ENCODE data around the gene TARBP2.

TARBP2 gene, protein sequence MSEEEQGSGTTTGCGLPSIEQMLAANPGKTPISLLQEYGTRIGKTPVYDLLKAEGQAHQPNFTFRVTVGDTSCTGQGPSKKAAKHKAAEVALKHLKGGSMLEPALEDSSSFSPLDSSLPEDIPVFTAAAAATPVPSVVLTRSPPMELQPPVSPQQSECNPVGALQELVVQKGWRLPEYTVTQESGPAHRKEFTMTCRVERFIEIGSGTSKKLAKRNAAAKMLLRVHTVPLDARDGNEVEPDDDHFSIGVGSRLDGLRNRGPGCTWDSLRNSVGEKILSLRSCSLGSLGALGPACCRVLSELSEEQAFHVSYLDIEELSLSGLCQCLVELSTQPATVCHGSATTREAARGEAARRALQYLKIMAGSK

DNA sequence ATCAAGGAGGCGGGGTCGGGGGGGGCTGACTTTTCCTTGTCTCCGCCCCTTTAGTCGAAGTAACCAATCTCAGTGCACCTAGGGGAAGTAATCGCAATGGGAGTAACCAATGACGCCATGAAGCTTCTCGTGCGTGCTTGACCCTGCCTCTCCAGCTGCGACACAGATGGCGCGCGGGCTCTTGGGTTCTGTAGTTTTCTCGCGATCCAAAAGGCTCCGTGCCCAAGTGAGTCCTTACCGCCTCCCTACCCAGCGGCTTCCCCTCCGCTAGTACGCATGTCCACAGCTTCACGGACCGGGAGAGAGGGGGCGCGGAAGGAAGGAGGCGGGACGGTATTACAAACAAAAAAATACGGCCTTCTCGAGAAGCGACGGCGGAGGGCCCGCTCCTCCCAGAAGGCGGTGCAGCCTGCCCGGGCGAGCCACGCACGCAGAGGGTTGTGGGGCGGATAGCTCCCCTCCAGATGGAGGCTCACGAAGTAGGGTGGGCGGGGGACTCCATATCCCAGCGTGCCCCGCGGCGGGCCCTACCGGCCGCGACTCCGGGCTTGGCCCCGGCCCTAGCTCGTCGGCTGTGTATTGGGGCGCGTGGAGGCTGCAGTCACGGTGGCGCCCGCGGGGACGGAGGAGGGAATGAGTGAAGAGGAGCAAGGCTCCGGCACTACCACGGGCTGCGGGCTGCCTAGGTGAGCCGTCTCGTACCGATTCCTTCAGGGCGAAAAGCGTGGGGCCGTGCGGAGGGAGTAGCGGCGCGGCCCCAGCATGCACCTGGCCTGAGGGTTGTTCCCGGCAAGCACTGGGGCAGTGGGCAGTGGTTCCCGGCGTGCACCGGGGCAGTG is at the start of gene TARBP2:
Gene TARBP2, plus strand, starts transcription at position 508 of the 839 bp plus-strand sequence. Its CDS starts 126 bp downstream, at position 634.
- TF ChIP-seq GATA1 (IDR thresholded peaks at IDR 0.05; ENCODE audit: low read depth, low read length) = no peak
- peak; percentile 70 for TF ChIP-seq POLR2A (IDR thresholded peaks at IDR 0.05; ENCODE audit: low read length)
- DNase-seq = peak; percentile 99

DNA sequence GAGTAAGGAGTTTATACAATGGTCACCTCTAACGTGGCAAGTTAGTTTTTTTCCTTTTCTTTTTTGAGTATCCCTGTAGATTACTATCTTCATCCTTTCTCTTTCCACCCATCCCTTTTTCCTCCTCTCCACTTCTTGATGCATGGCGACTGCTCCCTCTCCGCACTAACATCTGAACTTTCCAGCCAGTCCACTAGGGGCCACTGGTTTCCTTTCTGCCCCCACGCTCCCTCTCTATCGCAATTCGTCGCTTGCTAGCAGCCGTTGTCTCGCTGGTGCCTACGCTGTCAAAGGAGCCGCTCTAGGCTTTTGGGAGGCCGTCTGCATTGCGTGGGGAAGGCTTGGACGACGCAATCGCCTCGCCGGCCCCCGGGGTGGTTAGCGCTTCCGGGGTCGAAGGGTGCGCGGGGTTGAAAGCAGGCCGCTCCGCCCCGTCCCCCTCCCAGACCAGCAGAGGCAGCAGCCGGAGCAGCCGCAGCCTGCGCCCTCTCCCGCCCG is 49.4 kb upstream of the TARBP2 start, which contains the start of gene PCBP2:
Gene PCBP2, plus strand, starts transcription at position 442 of the 498 bp plus-strand sequence. CDS start 2,699 bp downstream, outside the sequence.
- no peak for TF ChIP-seq GATA1 (IDR thresholded peaks at IDR 0.05; ENCODE audit: low read depth, low read length)
- TF ChIP-seq POLR2A (IDR thresholded peaks at IDR 0.05; ENCODE audit: low read length) = peak; percentile 84

DNA sequence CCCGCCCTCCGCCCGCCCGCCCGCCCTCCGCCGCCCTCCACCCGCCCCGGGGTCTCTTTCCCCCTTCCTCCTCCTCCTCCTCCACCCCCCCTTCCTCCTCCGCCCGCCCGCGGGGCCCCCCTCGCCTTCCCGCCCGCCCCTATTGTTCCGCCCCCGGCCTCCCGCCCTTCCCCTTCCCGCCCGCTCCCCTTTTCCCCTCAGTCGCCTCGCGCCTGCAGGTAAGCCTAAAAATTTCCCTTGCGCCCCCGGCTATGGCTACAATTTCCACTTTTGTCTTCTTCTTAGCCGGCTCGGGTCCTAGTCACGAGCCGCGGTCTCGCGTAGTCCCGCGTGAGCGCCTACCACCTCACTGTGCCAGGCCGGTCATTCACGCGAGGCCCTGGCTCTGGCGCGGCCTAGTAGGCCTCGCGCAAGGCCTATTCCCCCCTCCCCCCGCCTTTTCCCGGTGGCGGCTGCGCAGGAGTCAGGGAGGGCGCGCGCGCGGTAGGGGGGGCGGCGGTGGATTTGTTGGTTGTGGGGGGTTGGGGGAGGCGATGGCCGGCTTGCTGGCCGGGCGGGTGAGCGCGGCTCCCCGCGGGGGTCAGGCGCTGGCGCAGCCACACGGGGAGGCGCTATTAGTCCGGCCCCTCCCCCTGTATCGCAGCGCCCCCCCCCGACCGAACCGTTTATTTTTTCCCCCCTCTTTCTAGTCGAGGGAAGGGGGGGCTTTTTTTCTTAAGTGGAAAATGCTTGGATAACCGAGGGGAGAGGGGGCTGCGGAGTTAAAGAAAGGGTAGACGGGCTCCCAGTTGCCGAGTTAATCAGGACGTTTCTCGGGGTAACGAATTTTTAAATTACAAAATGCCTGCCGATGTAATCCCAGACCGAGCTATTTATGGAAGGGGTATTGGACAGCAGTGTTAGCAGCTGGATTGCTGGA is 48.7 kb upstream of the TARBP2 start:
- DNase-seq = peak; percentile 90 to 96
- TF ChIP-seq POLR2A (IDR thresholded peaks at IDR 0.05; ENCODE audit: low read length) = no peak
- TF ChIP-seq GATA1 (IDR thresholded peaks at IDR 0.05; ENCODE audit: low read depth, low read length) = no peak

More for the DNA sequence above, 49.4 kb upstream of the TARBP2 start, which contains the start of gene PCBP2:
- DNase-seq = peak; percentile 99 to 100

DNA sequence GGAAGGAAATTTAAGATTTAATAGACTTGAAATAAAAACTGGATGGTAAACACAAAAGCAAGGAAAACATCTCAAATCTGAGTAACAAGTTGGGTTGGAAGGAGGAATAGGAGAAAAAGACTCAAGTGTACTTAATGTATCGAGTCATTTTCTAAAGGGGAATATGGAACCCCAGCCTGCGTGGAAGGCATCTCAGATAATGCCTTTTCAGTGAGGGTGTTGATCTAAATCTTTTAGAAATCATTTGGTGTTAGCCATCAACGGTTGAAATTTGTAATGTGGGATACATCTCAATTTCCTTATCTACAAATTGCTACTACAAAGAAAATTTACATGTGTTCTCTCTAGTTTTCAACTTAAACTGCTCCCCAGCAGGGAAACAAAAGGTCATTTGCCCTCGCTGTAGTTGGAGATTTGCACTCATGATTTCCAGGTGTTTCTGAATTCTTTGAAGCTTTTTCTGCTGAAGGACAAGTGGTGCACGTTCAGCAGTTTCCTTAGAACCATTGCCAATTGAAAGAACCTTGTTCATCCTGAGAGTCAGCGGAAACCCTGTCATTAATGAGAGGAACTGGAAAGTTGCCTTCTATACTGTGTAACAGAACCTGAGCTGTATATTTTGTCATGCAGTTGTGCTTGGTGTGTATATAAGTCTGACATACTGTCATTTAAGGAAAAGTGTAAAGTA is 47.0 kb upstream of the TARBP2 start:
- DNase-seq = no peak
- peak; percentile 24 for TF ChIP-seq POLR2A (IDR thresholded peaks at IDR 0.05; ENCODE audit: low read length)
- no peak for TF ChIP-seq GATA1 (IDR thresholded peaks at IDR 0.05; ENCODE audit: low read depth, low read length)

DNA sequence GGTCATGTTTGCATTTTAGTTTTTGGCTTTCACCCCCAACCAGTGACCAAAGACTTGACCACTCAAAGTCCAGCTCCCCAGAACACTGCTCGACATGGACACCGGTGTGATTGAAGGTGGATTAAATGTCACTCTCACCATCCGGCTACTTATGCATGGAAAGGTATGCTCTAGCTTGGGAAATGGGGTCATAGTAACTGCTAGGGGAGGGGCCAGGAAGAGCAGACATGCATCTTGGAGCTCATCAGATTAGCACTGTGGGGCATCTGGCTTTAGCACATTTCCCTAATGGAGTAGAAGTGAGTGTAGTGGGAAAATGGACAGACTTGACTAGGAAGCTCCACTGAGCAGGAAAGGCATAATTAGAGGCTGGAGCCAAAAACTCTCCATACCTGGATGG is 46.4 kb upstream of the TARBP2 start:
- no peak for DNase-seq
- TF ChIP-seq GATA1 (IDR thresholded peaks at IDR 0.05; ENCODE audit: low read depth, low read length) = no peak
- no peak for TF ChIP-seq POLR2A (IDR thresholded peaks at IDR 0.05; ENCODE audit: low read length)

DNA sequence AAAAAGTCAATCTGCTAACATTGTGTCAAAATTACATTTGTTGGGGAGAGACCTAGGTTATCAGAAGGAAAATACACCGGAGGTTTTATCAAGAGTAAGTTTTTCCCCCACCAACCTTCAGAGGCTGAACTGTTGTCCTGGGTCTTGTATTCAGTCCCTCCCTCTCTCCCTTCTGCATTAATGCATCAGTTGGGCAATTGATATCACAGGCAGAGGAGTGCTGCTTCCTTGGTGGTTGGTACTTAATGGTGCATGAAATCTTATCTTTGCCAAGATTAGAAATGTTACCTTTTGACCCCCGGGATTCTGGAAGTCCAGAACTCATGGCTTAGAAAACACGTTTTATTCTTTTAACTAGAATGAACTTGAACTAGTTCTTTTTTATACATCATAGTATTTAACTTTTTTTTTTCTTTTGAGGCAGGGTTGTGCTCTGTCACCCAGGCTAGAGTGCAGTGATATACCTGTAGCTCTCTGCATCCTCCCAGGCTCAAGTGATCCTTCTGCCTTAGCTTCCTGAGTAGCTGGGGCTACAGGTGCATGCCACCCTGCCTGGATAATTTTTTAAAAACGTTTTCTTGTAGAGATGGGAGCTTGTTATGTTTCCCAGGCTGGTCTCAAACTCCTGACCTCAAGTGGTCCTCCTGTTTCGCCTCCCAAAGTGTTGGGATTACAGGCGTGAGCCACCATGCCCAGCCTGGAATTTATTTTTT is 44.3 kb upstream of the TARBP2 start:
- TF ChIP-seq GATA1 (IDR thresholded peaks at IDR 0.05; ENCODE audit: low read depth, low read length) (no peak), POLR2A (IDR thresholded peaks at IDR 0.05; ENCODE audit: low read length) (no peak)
- DNase-seq = no peak

DNA sequence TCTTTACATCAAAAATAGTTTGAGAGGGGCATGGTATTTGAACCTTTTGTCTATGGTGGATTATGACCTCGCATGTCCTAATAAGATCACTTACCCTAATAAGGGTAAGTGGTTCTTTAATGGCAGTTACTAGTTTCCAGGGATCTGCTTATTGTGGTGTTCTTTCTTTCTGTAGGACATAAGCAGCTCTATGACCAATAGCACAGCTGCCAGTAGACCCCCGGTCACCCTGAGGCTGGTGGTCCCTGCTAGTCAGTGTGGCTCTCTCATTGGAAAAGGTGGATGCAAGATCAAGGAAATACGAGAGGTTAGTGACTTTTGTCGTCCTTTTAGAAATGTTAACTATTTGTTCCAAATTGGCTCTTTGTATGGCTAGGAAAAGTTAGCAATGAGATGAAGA is 42.0 kb upstream of the TARBP2 start:
- TF ChIP-seq GATA1 (IDR thresholded peaks at IDR 0.05; ENCODE audit: low read depth, low read length) (no peak), POLR2A (IDR thresholded peaks at IDR 0.05; ENCODE audit: low read length) (no peak)
- DNase-seq = no peak

DNA sequence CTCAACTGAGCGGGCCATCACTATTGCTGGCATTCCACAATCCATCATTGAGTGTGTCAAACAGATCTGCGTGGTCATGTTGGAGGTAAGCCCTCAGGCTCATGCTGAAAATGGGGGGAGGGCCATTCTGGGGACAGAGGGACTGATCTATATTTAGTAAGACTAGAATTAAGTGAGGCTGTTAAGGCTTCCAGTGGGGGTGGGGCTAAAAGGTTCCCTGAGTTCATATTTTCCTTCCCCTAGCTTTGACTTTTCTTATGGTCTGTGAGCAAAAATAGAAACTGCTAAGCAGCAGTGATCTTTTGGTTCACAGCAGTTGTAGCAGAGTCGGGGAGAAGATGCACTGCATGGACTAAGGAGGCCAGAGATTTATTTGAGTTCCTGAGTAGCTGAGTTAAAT is 40.0 kb upstream of the TARBP2 start:
- no peak for DNase-seq
- TF ChIP-seq POLR2A (IDR thresholded peaks at IDR 0.05; ENCODE audit: low read length) (no peak), GATA1 (IDR thresholded peaks at IDR 0.05; ENCODE audit: low read depth, low read length) (no peak)

DNA sequence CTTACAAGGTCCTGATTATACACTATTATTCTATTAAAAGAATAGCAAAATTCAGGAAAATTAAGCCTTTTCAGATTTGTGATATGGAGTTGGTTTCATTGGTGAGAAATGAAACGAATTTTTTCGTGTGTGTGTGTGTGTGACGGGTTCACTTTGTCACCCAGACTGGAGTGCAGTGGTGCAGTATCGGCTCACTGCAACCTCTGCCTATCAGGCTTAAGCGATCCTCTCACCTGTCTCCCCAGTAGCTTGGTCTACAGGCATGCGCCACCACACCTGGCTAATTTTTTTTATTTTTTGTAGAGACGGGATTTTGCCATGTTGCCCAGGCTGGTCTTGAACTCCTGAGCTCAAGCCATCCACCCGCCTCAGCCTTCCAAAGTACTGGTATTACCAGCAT is 39.5 kb upstream of the TARBP2 start:
- no peak for DNase-seq
- no peak for TF ChIP-seq GATA1 (IDR thresholded peaks at IDR 0.05; ENCODE audit: low read depth, low read length)
- no peak for TF ChIP-seq POLR2A (IDR thresholded peaks at IDR 0.05; ENCODE audit: low read length)

DNA sequence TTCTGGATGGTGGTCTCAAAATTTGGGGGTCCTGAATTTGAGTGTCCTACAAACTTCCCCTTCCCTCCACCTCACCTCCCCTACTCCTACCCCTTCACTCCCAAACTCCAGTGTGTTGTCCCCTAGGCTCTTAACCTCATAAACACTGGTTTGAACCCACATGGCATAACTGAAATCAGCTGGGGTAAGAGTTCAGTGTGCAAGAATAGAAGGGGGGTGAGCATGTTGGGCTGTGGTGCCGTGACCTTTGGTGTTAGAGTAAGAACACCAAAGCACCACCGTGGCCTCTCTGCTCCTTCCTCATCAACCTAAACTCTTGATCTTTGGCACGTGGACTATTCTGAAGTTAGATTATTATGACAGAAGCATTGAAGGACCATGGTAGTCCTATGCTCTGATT is 38.1 kb upstream of the TARBP2 start:
- no peak for DNase-seq
- TF ChIP-seq POLR2A (IDR thresholded peaks at IDR 0.05; ENCODE audit: low read length) (no peak), GATA1 (IDR thresholded peaks at IDR 0.05; ENCODE audit: low read depth, low read length) (no peak)

DNA sequence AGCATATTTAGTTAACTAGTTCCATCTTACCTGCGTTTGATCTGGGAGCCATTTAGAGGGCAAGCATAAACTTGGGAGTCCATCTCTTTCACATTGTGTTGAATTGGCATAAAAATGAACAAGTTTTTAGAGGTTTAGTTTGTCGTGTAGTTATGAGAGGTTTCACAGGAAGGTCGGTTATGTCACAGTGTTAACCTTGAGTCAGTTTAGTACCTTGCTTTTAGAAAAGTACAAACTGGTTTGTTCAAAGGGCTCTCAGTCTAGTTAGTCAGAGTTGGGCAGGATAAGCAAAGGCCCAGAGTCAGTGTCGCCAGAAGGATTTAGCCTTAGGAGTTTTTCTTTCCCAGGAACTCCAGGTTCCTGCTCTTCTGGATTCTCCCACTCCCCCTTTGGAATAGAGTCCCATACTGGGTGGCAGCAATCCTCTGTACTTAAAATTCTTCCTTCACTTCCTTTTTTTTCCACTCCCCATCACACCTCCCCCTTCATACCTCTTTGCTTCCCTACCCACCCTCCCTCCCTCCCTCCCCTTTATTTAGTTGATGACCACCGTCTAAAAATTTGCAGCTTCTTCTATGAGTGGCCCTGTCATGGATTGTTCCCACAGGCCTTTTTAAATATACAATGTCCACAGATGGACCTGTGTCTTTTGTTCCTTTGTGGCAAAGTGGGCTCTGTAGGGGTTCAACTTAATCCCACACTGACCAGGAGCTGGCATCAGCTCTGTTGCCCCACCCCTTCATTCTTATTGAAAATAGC is 37.1 kb upstream of the TARBP2 start:
- no peak for TF ChIP-seq GATA1 (IDR thresholded peaks at IDR 0.05; ENCODE audit: low read depth, low read length)
- TF ChIP-seq POLR2A (IDR thresholded peaks at IDR 0.05; ENCODE audit: low read length) = no peak

More for the DNA sequence above, 37.1 kb upstream of the TARBP2 start:
- no peak for DNase-seq

Data from erythroblast (primary cell).